ENCODE data around the gene CTNND2.
"Not testable (repeated sequence)": the region's sequence is repeated elsewhere in the genome, so short reads cannot be mapped to it uniquely, and the experiment has no call there.

The CTNND2 gene

DNA sequence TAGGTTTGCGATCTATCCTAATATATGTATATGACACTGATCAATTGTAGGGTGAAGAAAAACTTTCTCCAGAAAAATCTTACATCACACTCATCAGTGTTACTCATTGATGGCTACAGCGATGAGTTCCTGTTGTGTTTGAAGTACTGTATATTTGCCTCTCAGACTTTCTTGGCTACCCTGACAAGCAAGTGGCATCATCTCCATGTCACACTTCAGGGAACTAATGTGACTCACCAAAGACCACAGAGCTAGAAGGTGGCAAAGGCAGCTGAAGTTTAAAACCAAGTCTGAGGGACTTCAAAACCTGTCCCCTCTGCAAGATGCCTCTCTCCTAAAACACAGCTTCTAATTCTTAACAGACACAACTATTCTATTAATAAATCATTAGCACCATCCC, 451.4 kb downstream of the CTNND2 start:
- Mint-ChIP-seq H3K27me3 (no peaks in the 10 kb centered on the region), H3K27ac (no peak overlapping the region), H3K4me3 (no peak overlapping the region), H3K9me3 (no peaks in the 10 kb centered on the region), H3K36me3 (ENCODE audit: low read depth) (no peaks in the 10 kb centered on the region), H3K4me1 (ENCODE audit: low read depth) (no peaks in the 10 kb centered on the region)
- no peak for DNase-seq

DNA sequence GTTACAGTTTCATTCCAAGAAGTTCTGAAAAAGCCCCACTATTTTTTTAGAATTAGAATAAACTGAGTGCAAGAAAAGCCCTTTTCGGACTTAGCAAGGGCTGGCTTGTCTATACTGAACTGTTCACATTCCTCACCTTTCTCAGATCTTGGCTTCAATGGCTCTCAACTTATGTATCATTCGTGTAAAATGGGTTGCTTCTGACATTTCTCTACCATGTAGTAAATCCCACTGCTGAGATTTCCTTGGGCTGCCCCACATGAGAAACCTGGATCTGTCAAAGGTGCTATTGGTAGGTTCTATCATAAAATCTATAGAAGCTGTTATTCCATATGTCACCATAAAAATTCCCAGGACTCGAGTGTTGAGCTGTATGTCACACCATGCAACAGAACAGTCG, 454.3 kb downstream of the CTNND2 start:
- no peak for DNase-seq
- H3K27me3 Mint-ChIP-seq, result no peaks in the 10 kb centered on the region
- no peaks in the 10 kb centered on the region for H3K4me1 Mint-ChIP-seq (ENCODE audit: low read depth)
- H3K9me3 Mint-ChIP-seq, result no peaks in the 10 kb centered on the region
- H3K4me3 Mint-ChIP-seq, result no peak overlapping the region
- H3K27ac Mint-ChIP-seq, result no peak overlapping the region
- no peaks in the 10 kb centered on the region for H3K36me3 Mint-ChIP-seq (ENCODE audit: low read depth)

DNA sequence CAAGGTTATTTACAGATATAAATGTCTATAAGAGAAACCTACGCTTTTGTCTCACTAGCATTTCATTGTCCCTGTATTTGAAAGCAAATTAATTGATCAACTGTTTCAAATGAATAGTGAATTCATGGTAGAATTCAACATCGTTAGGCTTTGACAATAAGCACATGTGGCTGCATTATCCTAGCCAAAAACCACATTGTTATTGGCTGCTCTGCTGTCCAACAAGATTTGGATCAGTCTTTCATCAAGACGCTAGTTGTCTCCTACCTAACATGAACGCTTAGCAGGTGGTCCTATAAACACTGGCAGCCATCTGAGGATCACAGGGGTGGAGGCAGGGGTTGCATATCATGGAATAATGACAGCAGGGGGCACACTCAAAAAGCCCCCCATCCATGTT, 455.0 kb downstream of the CTNND2 start:
- Mint-ChIP-seq H3K27me3 (no peaks in the 10 kb centered on the region), H3K36me3 (ENCODE audit: low read depth) (no peaks in the 10 kb centered on the region), H3K27ac (no peak overlapping the region), H3K4me3 (no peak overlapping the region), H3K9me3 (no peaks in the 10 kb centered on the region), H3K4me1 (ENCODE audit: low read depth) (no peaks in the 10 kb centered on the region)
- no peak for DNase-seq

DNA sequence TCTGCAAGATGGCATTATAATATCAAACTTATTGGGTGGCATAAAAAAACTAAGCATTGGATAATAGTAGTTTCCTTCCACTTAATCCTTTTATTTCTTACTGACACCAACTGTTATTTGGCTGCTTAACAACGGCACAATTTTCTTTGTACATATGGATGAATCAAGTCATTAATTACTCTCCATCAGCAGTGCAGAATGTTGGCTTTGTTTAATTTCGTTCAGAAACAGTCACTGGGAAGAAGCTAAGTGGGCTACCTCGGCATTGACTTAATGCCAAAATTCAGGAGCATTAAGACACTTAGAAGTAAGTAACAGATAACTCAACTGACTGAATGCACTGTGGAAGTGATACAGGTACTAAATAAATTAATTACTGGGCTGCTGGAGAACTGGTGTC, 460.4 kb downstream of the CTNND2 start:
- Mint-ChIP-seq H3K4me1 (ENCODE audit: low read depth) (no peaks in the 10 kb centered on the region), H3K4me3 (no peak overlapping the region), H3K36me3 (ENCODE audit: low read depth) (no peaks in the 10 kb centered on the region), H3K27me3 (no peaks in the 10 kb centered on the region), H3K9me3 (no peaks in the 10 kb centered on the region), H3K27ac (no peak overlapping the region)
- no peak for DNase-seq

DNA sequence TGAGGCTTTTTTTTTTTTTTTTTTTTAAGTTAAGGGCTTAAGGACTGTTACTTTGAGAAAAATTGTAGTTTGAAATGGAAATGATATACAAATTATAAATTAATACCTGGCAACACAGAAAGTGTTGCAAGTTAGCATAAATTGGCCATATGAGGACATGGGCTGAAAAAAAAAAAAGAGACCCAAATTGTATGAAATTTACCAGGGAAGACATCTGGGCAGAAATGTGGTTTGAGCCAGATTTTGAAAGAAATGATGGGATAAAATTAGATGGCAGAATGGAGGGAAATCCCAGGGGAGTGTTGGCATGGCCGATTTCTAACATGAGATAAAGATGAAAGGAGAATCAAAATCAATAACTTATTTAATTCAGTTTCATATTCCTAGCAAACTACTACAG, 472.1 kb downstream of the CTNND2 start:
- Mint-ChIP-seq H3K27ac (no peak overlapping the region), H3K9me3 (no peaks in the 10 kb centered on the region), H3K36me3 (ENCODE audit: low read depth) (no peaks in the 10 kb centered on the region), H3K4me3 (no peak overlapping the region), H3K4me1 (ENCODE audit: low read depth) (no peaks in the 10 kb centered on the region), H3K27me3 (peaks cover 3% of the 10 kb centered on the region)
- DNase-seq, result no peak

DNA sequence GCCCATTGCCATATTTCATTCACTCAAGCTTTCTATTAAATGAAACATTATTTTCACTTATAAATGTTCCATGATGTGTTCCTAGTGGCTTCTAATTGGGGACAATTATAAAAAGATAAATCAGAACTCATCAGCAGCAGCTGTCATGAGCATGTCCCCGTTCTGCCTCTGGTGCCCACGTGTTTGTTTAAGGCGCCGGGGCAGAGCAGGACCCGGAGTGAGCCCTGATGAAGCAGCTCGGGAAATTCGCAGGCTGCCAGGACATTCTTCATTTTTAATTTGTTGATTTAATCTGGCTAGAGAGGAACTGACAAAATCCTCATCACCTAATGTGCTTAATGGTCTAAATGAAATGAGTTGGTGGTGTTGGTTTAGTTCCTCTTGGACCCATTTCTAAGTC, 475.0 kb downstream of the CTNND2 start:
- H3K9me3 Mint-ChIP-seq, result no peaks in the 10 kb centered on the region
- H3K4me1 Mint-ChIP-seq (ENCODE audit: low read depth), result no peaks in the 10 kb centered on the region
- no peak for DNase-seq
- peaks cover 3% of the 10 kb centered on the region for H3K27me3 Mint-ChIP-seq
- H3K36me3 Mint-ChIP-seq (ENCODE audit: low read depth), result no peaks in the 10 kb centered on the region
- H3K4me3 Mint-ChIP-seq, result no peak overlapping the region
- H3K27ac Mint-ChIP-seq, result no peak overlapping the region

DNA sequence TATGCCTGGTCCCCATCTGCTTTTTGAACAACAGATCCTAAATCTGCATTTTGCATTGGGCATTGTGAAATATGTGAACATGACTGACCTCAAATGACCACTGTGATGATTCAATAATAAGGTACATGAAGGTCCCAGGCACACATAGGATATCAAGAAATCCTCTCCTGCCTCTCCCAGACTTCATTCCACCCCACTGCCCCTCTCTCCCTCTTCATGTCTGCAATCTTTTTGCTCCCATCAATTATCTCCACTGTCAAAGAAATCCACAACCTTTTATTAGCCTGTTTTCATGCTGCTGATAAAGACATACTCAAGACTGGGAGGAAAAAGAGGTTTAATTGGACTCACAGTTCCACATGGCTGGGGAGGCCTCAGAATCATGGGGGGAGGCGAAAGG, 476.7 kb downstream of the CTNND2 start:
- Mint-ChIP-seq H3K4me1 (ENCODE audit: low read depth) (no peaks in the 10 kb centered on the region), H3K9me3 (no peaks in the 10 kb centered on the region), H3K27ac (no peak overlapping the region), H3K36me3 (ENCODE audit: low read depth) (no peaks in the 10 kb centered on the region), H3K4me3 (no peak overlapping the region), H3K27me3 (peaks cover 3% of the 10 kb centered on the region)
- no peak for DNase-seq

DNA sequence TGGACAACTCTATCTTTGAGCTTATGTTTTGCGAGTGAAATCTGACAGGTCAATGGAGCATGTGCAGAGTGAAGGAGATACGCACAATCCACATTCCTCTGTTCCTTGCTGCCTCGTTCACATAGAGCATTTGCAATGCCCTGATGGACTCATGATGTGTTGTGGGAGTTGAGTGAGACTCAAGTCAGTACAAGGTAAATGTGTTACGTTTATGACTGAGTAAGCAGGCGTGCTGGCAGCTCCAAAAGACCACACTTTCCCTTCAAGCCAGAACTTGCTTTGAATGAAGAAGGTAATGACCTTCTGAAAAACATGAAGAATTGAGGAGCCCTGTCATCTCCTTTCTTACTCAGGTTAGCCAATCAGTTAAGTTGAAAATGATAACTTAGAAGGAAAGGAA, 477.8 kb downstream of the CTNND2 start:
- H3K36me3 Mint-ChIP-seq (ENCODE audit: low read depth), result no peaks in the 10 kb centered on the region
- DNase-seq, result no peak
- no peaks in the 10 kb centered on the region for H3K9me3 Mint-ChIP-seq
- H3K4me1 Mint-ChIP-seq (ENCODE audit: low read depth), result no peaks in the 10 kb centered on the region
- H3K27ac Mint-ChIP-seq, result no peak overlapping the region
- H3K27me3 Mint-ChIP-seq, result peaks cover 3% of the 10 kb centered on the region
- no peak overlapping the region for H3K4me3 Mint-ChIP-seq

DNA sequence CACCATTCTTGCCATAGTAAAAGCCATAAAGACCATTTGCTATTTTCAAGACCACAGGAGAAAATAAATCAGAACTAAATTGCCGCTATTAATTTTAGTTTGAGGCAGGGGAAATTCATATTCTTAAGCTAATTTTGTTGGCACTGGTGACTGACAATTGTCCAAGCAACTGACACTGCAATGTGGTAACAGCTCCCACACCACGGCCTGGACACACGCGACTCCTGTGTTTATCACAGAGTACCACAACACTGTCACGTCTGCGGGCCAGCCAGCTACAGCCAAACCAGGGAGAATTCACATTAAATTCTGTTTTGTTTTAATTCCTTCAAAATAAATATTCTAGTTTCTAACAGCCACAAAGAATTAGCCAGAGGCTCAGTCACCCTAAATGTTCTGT, 481.9 kb downstream of the CTNND2 start:
- H3K4me1 Mint-ChIP-seq (ENCODE audit: low read depth), result no peaks in the 10 kb centered on the region
- no peaks in the 10 kb centered on the region for H3K36me3 Mint-ChIP-seq (ENCODE audit: low read depth)
- H3K27ac Mint-ChIP-seq, result no peak overlapping the region
- H3K27me3 Mint-ChIP-seq, result no peaks in the 10 kb centered on the region
- DNase-seq, result no peak
- H3K9me3 Mint-ChIP-seq, result peaks cover 2% of the 10 kb centered on the region
- no peak overlapping the region for H3K4me3 Mint-ChIP-seq

DNA sequence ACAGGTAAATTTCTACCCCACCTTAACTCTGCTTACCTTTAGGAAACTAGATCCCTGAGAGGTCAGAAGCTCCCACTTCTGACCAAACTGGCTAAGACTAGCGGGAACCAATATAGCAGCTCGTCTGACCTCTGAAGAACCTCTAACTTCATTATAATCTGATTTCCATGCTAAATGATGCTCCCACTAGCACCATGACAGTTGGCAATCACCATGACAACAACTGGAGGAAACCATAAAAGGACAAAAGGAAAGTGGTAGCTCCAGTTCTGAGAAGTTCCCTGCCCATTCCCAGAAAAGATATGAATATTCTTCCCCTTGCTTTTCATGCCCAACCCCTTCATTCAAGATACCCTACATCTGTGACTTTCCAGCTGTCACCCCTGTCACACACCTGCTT, 483.3 kb downstream of the CTNND2 start:
- Mint-ChIP-seq H3K9me3 (peaks cover 4% of the 10 kb centered on the region), H3K27me3 (no peaks in the 10 kb centered on the region), H3K4me3 (no peak overlapping the region), H3K36me3 (ENCODE audit: low read depth) (no peaks in the 10 kb centered on the region), H3K27ac (no peak overlapping the region), H3K4me1 (ENCODE audit: low read depth) (no peaks in the 10 kb centered on the region)
- no peak for DNase-seq

DNA sequence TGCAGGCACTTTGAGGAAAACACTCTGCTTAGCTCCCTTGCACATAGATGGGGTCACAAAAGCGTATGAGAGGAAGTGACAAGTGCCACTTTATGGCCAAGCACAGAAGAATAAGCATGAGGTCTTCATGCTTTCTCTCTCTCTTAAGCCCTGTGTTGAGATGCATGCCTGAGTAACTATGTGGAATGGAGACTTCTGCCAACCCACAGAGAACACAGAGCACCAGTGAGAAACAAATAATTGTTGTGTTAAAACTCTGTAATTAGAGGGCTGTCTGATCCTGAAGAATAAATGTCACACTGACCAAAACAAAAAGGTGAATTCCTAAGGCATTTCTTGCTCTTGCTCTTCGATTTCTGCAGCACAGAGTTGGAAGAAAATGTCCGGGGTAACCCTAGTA, 488.5 kb downstream of the CTNND2 start:
- Mint-ChIP-seq H3K4me3 (no peak overlapping the region), H3K9me3 (peaks cover 18% of the 10 kb centered on the region), H3K36me3 (ENCODE audit: low read depth) (no peaks in the 10 kb centered on the region), H3K27ac (no peak overlapping the region), H3K4me1 (ENCODE audit: low read depth) (no peaks in the 10 kb centered on the region), H3K27me3 (no peaks in the 10 kb centered on the region)
- DNase-seq, result no peak

DNA sequence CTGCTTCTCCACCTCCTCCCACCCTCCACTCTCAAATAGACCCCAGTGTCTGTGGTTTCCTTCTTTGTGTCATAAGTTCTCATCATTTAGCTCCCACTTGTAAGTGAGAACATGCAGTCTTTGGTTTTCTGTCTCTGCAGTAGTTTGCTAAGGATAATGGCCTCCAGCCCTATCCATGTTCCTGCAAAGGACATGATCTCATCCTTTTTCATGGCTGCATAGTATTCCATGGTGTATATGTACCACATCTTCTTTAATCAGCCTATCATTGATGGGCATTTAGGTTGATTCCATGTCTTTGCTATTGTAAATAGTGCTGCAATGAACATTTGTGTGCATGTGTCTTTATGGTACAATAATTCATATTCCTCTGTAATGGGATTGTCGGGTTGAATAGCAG, 489.5 kb downstream of the CTNND2 start:
- H3K4me3 Mint-ChIP-seq; H3K36me3 Mint-ChIP-seq (ENCODE audit: low read depth): not testable (repeated sequence)

DNA sequence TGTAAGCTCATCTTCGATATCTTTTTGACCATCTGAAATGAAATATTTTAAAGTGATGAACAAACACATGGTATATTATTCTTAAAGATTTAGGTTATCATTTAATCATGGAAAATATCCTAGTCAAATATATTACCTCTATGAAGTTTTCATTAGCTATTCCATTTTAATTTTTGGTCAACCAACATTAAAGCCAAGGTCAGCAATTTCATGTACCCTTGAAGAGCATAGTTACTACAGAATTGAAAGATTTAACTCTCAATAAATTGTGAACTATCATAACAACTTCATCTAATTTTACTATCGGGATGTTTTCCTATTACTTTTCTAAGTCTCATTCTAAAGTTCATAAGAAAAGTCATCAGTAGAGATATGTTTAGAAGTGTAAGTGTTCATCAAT, 492.6 kb downstream of the CTNND2 start:
- DNase-seq, result no peak
- no peaks in the 10 kb centered on the region for H3K4me1 Mint-ChIP-seq (ENCODE audit: low read depth)
- H3K4me3 Mint-ChIP-seq, result no peak overlapping the region

More for the DNA sequence above, 489.5 kb downstream of the CTNND2 start:
- not testable (repeated sequence) for H3K27me3 Mint-ChIP-seq; H3K4me1 Mint-ChIP-seq (ENCODE audit: low read depth); H3K27ac Mint-ChIP-seq; DNase-seq
- peaks cover 18% of the 10 kb centered on the region for H3K9me3 Mint-ChIP-seq

DNA sequence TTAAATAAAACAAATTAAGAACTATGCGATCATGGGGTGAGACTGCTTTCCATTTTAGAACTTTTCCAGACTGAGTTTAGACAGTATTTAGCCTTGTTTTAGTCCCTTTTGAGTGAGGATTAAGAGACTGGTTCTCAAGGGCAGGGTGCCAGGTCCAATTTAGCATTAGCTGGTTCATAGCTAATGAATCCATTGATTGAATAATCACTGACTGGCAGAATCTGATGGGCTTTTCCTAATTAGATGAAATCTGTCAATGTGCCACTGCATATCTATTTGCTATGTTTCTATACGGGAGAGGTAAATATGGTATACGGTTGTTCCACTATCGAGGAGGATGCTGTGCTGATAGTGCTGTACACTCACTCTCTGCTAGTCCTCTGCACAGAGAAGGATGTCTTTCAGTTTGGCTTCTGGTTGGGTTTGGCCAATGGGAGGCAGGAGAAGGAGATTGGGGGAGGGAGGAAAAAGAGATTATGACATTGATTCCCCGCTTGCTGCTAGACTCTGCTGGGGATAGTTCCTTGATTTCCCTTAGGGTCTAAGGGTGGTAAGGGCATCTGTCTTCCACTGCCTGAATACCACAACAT, 496.6 kb downstream of the CTNND2 start:
- no peaks in the 10 kb centered on the region for H3K4me1 Mint-ChIP-seq (ENCODE audit: low read depth)
- H3K4me3 Mint-ChIP-seq, result no peak overlapping the region
- no peaks in the 10 kb centered on the region for H3K9me3 Mint-ChIP-seq
- DNase-seq, result no peak
- no peaks in the 10 kb centered on the region for H3K36me3 Mint-ChIP-seq (ENCODE audit: low read depth)
- peaks cover 2% of the 10 kb centered on the region for H3K27me3 Mint-ChIP-seq
- H3K27ac Mint-ChIP-seq, result no peak overlapping the region

More for the DNA sequence above, 492.6 kb downstream of the CTNND2 start:
- Mint-ChIP-seq H3K27ac (no peak overlapping the region), H3K27me3 (no peaks in the 10 kb centered on the region), H3K36me3 (ENCODE audit: low read depth) (no peaks in the 10 kb centered on the region), H3K9me3 (peaks cover 14% of the 10 kb centered on the region)

DNA sequence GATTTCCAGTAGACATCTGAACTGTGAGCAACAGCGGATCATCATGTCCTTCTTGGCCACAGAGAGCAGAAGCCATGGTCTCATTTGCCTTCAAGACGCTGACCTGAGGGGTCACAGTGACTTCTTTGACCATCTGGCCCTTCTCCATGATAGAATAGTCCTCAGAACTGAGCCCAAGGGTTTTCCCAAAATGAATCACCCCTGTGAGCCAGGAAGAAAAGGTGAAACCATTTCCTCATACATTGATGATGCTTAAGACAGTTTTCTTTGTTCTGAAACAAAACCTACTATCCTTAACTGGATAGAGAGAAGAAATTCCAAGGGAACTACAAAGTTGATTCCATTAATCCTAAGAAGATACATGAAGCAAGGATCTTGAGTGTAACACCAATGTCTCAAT, 503.9 kb downstream of the CTNND2 start:
- Mint-ChIP-seq H3K27me3 (peaks cover 9% of the 10 kb centered on the region), H3K9me3 (no peaks in the 10 kb centered on the region), H3K4me3 (no peak overlapping the region), H3K27ac (no peak overlapping the region), H3K4me1 (ENCODE audit: low read depth) (no peaks in the 10 kb centered on the region), H3K36me3 (ENCODE audit: low read depth) (no peaks in the 10 kb centered on the region)
- no peak for DNase-seq

DNA sequence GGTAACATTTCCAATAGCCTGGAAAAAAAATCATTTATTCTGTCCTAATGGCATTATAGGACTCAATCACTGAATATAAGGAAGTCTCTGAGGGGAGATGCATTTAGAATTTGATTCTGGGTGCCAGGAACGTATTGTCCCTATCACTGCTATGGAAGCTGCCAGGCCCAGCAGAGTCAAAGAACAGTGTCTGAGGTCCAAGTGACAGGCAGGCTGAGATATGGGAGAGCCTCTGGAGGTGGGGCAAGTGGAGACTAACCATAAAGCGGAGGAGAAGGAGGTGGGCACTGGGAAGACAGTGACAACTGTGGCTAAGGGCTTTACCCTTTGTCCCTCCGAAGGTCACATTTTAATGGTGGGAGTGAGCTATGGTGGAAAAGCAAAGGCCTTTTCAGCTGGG, 505.5 kb downstream of the CTNND2 start:
- no peak overlapping the region for H3K27ac Mint-ChIP-seq
- peaks cover 6% of the 10 kb centered on the region for H3K27me3 Mint-ChIP-seq
- no peaks in the 10 kb centered on the region for H3K36me3 Mint-ChIP-seq (ENCODE audit: low read depth)
- no peaks in the 10 kb centered on the region for H3K4me1 Mint-ChIP-seq (ENCODE audit: low read depth)
- no peak overlapping the region for H3K4me3 Mint-ChIP-seq
- no peaks in the 10 kb centered on the region for H3K9me3 Mint-ChIP-seq
- no peak for DNase-seq
